Liver (tissue), 9 donors: Measurements from ENCODE around the gene AKAP13. TPM values are rescaled to one million over a fixed set of nuclear protein-coding genes. Genes with fewer than 3 reads are reported as not detected.

ENCODE experiments used
- DNase-seq: peaks from one replicate; pipeline ENCODE4 v3.0.0-alpha.2; 2017; ENCODE audit warnings: low spot score
- H3K27ac ChIP-seq, 2 donors: one replicate each; pipeline ENCODE4 v1.7.0; 2013; ENCODE audit warnings: inconsistent platforms in 2 of 2, low read length in 2 of 2, control low read depth in 1 of 2, low read depth in 1 of 2, mild to moderate bottlenecking in 1 of 2
- H3K27me3 ChIP-seq, 4 donors: one replicate each; pipeline versions ENCODE4 v1.6.1 to v1.7.0; 2013; ENCODE audit warnings: low read length in 3 of 4, inconsistent platforms in 1 of 4, mild to moderate bottlenecking in 1 of 4, moderate library complexity in 1 of 4; ENCODE audit not compliant: control insufficient read depth in 4 of 4, insufficient read depth in 4 of 4
- H3K36me3 ChIP-seq, 4 donors: one replicate each; pipeline versions ENCODE4 v1.6.1 to v1.7.0; 2013; ENCODE audit warnings: low read length in 3 of 4, mild to moderate bottlenecking in 3 of 4, low read depth in 1 of 4, moderate library complexity in 1 of 4; ENCODE audit not compliant: control insufficient read depth in 4 of 4, insufficient read depth in 3 of 4
- H3K4me1 ChIP-seq, 4 donors: one replicate each; pipeline versions ENCODE4 v1.6.1 to v1.7.0; 2013; ENCODE audit warnings: low read length in 3 of 4, mild to moderate bottlenecking in 3 of 4, moderate library complexity in 1 of 4; ENCODE audit not compliant: control insufficient read depth in 4 of 4, insufficient read depth in 4 of 4
- H3K4me3 ChIP-seq, 3 donors: one replicate each; pipeline versions ENCODE4 v1.6.1 to v1.7.0; 2013; ENCODE audit warnings: low read length in 3 of 3, control low read depth in 1 of 3, low read depth in 1 of 3, mild to moderate bottlenecking in 1 of 3
- H3K9ac ChIP-seq, 2 donors: one replicate each; pipeline ENCODE4 v1.7.0; 2013; ENCODE audit warnings: low read length in 2 of 2, mild to moderate bottlenecking in 2 of 2, moderate library complexity in 2 of 2, control low read depth in 1 of 2, low read depth in 1 of 2
- H3K9me3 ChIP-seq, 4 donors: one replicate each; pipeline versions ENCODE4 v1.6.1 to v1.7.0; 2013; ENCODE audit warnings: low read length in 3 of 4; ENCODE audit not compliant: control insufficient read depth in 4 of 4
- ATF3 ChIP-seq: IDR thresholded peaks from 2 replicates; pipeline ENCODE4 v1.6.1; 2016; ENCODE audit warnings: antibody characterized with exemption
- CTCF ChIP-seq: fragments of 150-350 bp; IDR thresholded peaks from 2 replicates; pipeline ENCODE4 v1.5.1; 2017; ENCODE audit warnings: improper control_type of control experiment, low read depth, low read length; ENCODE audit not compliant: missing input control
- EGR1 ChIP-seq, 2 donors: IDR thresholded peaks; 2 replicates each; pipeline ENCODE4 v1.6.1; 2016 to 2018; ENCODE audit warnings: antibody characterized with exemption in 2 of 2, low read depth in 2 of 2
- FOXA1 ChIP-seq: IDR thresholded peaks from 2 replicates; pipeline ENCODE4 v1.6.1; 2016; ENCODE audit warnings: antibody characterized with exemption
- FOXA2 ChIP-seq: IDR thresholded peaks from 2 replicates; pipeline ENCODE4 v1.6.1; 2016; ENCODE audit warnings: antibody characterized with exemption
- GABPA ChIP-seq, 2 donors: IDR thresholded peaks in 1 of 2; conservative IDR thresholded peaks in 1 of 2; 2 replicates each; pipeline ENCODE4 v1.6.1; 2016; ENCODE audit warnings: antibody characterized with exemption in 2 of 2, mild to moderate bottlenecking in 1 of 2, moderate library complexity in 1 of 2
- HNF4A ChIP-seq, 2 donors: conservative IDR thresholded peaks; 2 replicates each; pipeline ENCODE4 v1.6.1; 2016; ENCODE audit warnings: antibody characterized with exemption in 2 of 2, mild to moderate bottlenecking in 2 of 2
- HNF4G ChIP-seq: IDR thresholded peaks from 2 replicates; pipeline ENCODE4 v1.6.1; 2016; ENCODE audit warnings: antibody characterized with exemption
- JUND ChIP-seq, 2 donors: IDR thresholded peaks; 2 replicates each; pipeline ENCODE4 v1.6.1; 2016; ENCODE audit warnings: antibody characterized with exemption in 2 of 2
- MAX ChIP-seq: IDR thresholded peaks from 2 replicates; pipeline ENCODE4 v1.6.1; 2016; ENCODE audit warnings: antibody characterized with exemption
- NR2F2 ChIP-seq: IDR thresholded peaks from 2 replicates; pipeline ENCODE4 v1.6.1; 2016; ENCODE audit warnings: antibody characterized with exemption
- RAD21 ChIP-seq, 2 donors: IDR thresholded peaks; 2 replicates each; pipeline ENCODE4 v1.6.1; 2016; ENCODE audit warnings: antibody characterized with exemption in 2 of 2, mild to moderate bottlenecking in 2 of 2
- REST ChIP-seq: IDR thresholded peaks from 2 replicates; pipeline ENCODE4 v1.6.1; 2016; ENCODE audit warnings: antibody characterized with exemption, mild to moderate bottlenecking
- RXRA ChIP-seq, 2 donors: IDR thresholded peaks; 2 replicates each; pipeline ENCODE4 v1.6.1; 2017 to 2018; ENCODE audit warnings: antibody characterized with exemption in 2 of 2, mild to moderate bottlenecking in 1 of 2
- SP1 ChIP-seq: IDR thresholded peaks from 2 replicates; pipeline ENCODE4 v1.6.1; 2018; ENCODE audit warnings: antibody characterized with exemption, mild to moderate bottlenecking
- TAF1 ChIP-seq: conservative IDR thresholded peaks from 2 replicates; pipeline ENCODE4 v1.6.1; 2016; ENCODE audit warnings: antibody characterized with exemption, mild to moderate bottlenecking
- YY1 ChIP-seq: IDR thresholded peaks from 2 replicates; pipeline ENCODE4 v1.6.1; 2016; ENCODE audit warnings: antibody characterized with exemption, mild to moderate bottlenecking
- ZBTB33 ChIP-seq: IDR thresholded peaks from 2 replicates; pipeline ENCODE4 v1.6.1; 2016; ENCODE audit warnings: antibody characterized with exemption
- WGBS: extraction: QIAGEN DNeasy Blood & Tissue Kit; methylation state at CpG from one replicate; pipeline ENCODE4 v1.1.7; 2013; 5-methylcytosine and 5-hydroxymethylcytosine counted together
- polyA plus RNA-seq, 2 donors: library from polyadenylated mRNA; stranded (reverse) in 1 of 2; unstranded in 1 of 2; fragments of 200-250 nt in 1 of 2; fragments of >200 nt in 1 of 2; fragmentation: Nextera tagmentation in 1 of 2; extraction: Ambion mirVana in 1 of 2; gene quantifications; one replicate each; pipeline versions ENCODE4 v1.2.1 to v1.2.3, GENCODE V29; 2013 to 2015
- total RNA-seq, 2 donors: library from RNA; depleted of rRNA; stranded (reverse); fragments of >200 nt; gene quantifications; one replicate each; pipeline ENCODE4 v1.2.3, GENCODE V29; 2014
- donor health status: healthy.
- donor health status: healthy.
- donor health status: healthy.
- donor health status: healthy.
- donor health status: healthy.

AKAP13 gene
- total and polyA plus RNA-seq, 4 donors = 18.6 to 92.3 (median 37.4) TPM

- no peak for TF ChIP-seq CTCF
Observed at GRCh38 chr15:85578941-85579701, 198.7 kb downstream of the AKAP13 start (continued).

- Histone ChIP-seq H3K9me3 (no peaks in the 10 kb centered on the region), H3K4me3 (peak overlapping the region; percentile 52 to 78 (median 52)), H3K4me1 (peaks cover 1 to 61% (median 32%) of the 10 kb centered on the region in 4 donors), H3K27me3 (no peaks in the 10 kb centered on the region), H3K36me3 (peaks cover 0 to 2% (median 0%) of the 10 kb centered on the region in 4 donors), H3K27ac (peak overlapping the region; percentile 89 to 93), H3K9ac (peak overlapping the region; percentile 69 to 89)
- WGBS = 21% methylated on average over 14 of the region's 14 CpGs
- TF ChIP-seq RAD21 (IDR thresholded peaks at IDR 0.05) (peak; percentile 30 to 37), HNF4A (conservative IDR thresholded peaks at IDR 0.05) (peak; percentile 51 to 54), TAF1 (peak; percentile 88), EGR1 (IDR thresholded peaks at IDR 0.05; ENCODE audit: low read depth in 2 of 2) (no peak), JUND (IDR thresholded peaks at IDR 0.05) (peak; percentile 59 to 75), SP1 (peak; percentile 75), HNF4G (no peak), FOXA1 (peak; percentile 34), MAX (peak; percentile 11), FOXA2 (no peak), RXRA (IDR thresholded peaks at IDR 0.05) (peak in 1 of 2 donors; percentile 64), YY1 (peak; percentile 84), ATF3 (peak; percentile 62), ZBTB33 (peak; percentile 15), GABPA (IDR thresholded peaks at IDR 0.05 in 1 of 2, conservative IDR thresholded peaks at IDR 0.05 in 1 of 2) (no peak), REST (peak; percentile 89), CTCF (peak; percentile 18), NR2F2 (peak; percentile 17)
- peak; percentile 39 for DNase-seq
Observed at GRCh38 chr15:85579957-85580694, 199.7 kb downstream of the AKAP13 start.
